ENCODE measurements around the gene PDS5A.

DNA sequence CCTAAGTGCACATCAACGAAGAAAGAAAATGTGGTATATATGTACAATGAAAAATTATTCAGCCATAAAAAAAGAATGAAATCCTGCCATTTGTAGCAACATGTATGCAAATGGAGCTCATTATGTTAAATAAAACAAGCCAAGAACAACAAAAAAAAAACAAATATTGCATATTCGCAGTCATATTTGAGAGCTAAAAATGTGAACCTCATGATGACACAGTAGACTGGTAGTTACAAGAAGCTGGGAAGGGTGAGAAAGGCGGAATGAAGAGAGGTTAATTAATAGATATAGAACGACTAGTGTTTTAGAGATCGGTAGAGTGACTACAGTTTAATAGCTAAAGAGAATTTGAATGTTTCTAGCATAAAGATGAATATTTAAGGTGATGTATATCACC lies 89.2 kb downstream of the PDS5A start:
- TF ChIP-seq POLR2A (IDR thresholded peaks at IDR 0.05): no peak
- TF ChIP-seq, protein P1, sequence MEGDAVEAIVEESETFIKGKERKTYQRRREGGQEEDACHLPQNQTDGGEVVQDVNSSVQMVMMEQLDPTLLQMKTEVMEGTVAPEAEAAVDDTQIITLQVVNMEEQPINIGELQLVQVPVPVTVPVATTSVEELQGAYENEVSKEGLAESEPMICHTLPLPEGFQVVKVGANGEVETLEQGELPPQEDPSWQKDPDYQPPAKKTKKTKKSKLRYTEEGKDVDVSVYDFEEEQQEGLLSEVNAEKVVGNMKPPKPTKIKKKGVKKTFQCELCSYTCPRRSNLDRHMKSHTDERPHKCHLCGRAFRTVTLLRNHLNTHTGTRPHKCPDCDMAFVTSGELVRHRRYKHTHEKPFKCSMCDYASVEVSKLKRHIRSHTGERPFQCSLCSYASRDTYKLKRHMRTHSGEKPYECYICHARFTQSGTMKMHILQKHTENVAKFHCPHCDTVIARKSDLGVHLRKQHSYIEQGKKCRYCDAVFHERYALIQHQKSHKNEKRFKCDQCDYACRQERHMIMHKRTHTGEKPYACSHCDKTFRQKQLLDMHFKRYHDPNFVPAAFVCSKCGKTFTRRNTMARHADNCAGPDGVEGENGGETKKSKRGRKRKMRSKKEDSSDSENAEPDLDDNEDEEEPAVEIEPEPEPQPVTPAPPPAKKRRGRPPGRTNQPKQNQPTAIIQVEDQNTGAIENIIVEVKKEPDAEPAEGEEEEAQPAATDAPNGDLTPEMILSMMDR (IDR thresholded peaks at IDR 0.05): no peak
